Activated T-helper 1 cell treated with Interleukin-2 at 50 U/mL for 16 hours (primary cell): Measurements from ENCODE around the gene TBXAS1.

ENCODE experiments used
- DNase-seq: peaks from one replicate; pipeline ENCODE4 v3.0.0-alpha.2; 2020; ENCODE audit warnings: low read depth

Gene TBXAS1

GRCh38 chr7:139982927-139983920 is 154.2 kb downstream of the TBXAS1 start:
- DNase-seq: no peak

DNA sequence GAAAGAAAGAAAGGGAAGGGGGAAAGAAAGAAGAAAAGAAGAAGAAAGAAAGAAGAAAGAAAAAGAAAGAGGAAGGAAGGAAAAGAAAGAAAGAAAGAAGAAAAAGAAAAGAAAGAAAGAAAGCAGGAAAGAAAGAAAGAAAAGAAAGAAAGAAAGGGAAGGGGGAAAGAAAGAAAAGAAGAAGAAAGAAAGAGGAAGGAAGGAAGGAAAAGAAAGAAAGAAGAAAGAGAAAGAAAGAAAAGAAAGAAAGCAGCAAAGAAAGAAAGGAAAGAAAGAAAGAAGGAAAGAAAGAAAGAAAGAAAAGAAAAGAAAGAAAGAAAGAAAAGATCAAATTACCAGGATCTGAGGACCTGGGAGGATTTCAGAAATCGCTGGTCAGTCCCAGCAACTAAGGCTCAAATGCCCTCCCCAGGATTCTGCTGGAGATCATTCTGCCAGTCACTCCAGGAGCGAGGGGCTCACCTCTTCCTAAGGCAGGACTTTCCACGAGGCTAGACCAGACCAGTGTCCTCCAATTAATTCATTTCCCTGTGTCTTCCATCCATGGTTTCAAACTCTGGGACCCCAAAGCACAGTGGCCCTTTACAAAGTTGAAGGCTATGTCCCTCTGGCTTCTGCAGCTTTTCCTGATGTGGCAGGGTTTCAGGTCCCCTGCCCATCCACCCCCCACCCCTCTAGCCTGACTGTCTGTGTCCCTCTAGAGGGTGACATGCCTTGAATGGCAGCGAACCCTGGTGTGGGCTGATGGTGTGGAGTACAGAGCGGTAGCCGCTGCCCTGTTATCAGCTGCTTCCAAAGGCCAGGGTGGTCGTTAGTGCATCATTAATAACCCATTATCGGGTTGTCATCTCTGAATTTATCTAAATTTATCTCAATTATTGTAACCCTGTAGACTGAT is 155.8 kb downstream of the TBXAS1 start:
- no peak for DNase-seq

- DNase-seq: no peak
Measured at GRCh38 chr7:139985811-139986210, 156.7 kb downstream of the TBXAS1 start.

GRCh38 chr7:139987691-139988516 is 158.8 kb downstream of the TBXAS1 start:
- no peak for DNase-seq

DNA sequence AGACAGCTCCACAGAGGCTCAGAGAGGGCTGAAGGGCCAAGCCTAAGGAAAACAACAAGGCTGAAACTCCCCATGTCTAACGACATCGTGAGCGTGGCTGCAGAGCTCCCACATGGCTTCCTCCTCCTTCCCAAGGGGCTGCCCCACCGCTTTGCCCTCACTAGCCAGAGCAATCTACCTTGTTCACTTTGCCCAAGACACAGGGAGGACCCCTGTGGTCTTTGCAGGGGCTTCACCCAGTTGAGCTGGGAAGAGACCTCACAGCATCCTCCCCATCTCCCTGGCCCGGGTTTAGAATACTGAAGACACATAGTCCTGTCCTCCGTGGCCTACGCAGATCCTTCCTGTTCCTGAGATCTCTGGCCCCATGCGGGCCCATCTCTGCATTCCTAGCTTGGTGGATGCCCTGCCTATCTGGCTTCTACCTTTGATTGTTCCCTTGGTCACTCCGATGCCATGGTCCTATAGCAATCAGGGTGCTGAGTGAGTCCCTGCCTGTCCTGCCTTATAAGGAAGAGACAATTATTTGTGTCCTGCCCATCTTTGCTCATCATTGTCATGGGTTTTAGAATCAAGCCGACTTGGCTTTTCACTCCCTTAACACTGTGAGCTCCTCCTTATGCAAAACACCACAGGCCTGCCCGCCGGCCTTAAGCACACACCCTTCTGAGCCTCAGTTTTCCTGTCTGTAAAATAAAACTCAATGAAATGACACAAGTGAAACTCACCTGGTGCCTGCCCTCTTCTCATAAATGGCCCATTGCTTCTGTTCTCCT is 160.5 kb downstream of the TBXAS1 start:
- no peak for DNase-seq

DNA sequence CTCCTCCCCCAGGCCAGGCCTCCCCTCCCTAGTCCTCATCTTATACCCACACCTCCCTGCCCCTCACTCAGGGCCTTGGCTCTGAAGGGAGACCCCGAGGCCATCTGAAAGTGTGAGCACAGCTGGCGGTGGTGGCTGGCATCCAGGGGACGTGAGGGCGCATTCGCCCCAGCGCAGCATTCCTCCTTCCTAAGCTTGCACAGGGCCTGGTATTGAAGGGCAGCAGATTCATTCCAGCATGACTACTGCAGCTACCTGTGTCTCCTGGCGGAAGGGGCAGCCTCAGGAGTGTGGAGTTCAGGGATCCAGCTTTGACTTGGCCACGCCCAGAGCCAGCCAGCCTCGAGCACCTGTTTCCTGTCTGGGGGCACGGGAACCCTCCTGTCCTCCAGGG is 161.1 kb downstream of the TBXAS1 start:
- no peak for DNase-seq

- DNase-seq: no peak
Measured at GRCh38 chr7:139990571-139991268, 161.7 kb downstream of the TBXAS1 start.

- no peak for DNase-seq
Measured at GRCh38 chr7:139991269-139991666, 162.2 kb downstream of the TBXAS1 start.

DNA sequence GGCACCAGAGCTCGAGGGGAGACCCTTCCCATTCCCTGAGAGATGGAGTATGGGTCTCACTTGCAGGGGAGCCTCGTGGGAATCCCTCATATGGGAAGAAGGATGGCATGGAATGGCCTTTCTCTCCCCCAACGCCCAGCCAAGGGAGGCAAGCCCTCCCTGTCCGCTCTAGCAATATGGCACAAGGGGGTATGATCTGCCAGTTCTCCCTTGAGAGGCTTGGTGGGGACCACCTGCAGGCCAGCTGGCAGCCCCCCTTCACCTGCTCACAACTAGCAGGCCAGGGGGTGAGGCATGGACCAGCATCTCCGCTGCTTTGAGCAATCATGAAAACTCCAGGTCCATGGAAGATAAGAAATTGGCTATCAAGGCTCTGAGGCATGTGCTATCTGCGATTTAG is 162.8 kb downstream of the TBXAS1 start:
- DNase-seq: no peak

DNA sequence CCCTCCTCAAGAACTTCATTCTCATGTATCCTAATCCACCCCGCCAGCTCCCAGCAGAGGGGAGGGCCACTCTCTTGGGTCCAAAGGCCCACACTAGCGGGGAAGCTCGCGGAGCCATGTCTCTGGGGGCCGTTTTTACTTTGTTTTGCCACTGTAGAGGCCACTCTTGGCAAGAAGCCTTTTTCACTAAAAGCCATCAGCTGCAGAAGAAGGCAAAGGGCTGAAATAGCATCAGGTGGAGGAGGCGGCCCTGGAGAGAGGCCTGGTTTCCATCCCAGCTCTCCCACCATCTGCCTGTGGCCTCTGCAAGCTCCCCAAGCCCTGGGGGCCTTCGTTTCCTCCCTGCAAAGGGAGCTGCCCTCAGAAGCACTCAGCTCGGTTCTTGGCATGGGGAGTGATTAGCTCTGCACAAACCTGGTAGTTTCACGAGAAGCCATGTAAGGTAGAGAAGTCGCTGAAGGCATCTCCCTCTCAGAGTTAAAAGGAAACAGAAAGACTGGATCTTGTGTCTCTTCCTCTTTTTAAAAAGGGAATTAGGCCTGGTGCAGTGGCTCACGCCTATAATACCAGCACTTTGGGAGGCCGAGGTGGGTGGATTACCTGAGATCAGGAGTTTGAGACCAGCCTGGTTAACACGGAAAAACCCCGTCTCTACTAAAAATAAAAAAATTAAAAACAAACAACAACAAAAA is 163.4 kb downstream of the TBXAS1 start:
- no peak for DNase-seq

GRCh38 chr7:139993169-139993568 is 164.1 kb downstream of the TBXAS1 start:
- no peak for DNase-seq

DNA sequence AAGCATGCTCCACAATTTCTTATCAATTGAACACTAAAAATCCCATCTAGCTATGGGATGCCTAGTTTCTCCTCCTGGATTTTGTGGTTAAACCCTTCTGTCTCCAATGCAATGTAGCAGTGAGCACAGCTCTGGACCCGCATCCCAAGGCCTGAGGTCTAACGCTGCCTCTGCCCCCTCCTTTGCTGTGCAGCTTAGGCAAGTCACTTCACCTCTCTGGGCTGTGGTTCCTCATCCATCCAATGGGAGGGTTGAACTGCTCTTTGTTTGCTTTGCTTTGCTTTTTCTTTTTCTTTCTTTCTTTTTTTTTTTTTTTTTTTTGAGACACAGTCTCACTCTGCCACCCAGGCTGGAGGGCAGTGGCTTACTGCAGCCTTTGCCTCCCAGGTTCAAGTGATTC is 164.5 kb downstream of the TBXAS1 start:
- DNase-seq: no peak

GRCh38 chr7:139994356-139994755 is 165.3 kb downstream of the TBXAS1 start:
- DNase-seq: no peak

DNA sequence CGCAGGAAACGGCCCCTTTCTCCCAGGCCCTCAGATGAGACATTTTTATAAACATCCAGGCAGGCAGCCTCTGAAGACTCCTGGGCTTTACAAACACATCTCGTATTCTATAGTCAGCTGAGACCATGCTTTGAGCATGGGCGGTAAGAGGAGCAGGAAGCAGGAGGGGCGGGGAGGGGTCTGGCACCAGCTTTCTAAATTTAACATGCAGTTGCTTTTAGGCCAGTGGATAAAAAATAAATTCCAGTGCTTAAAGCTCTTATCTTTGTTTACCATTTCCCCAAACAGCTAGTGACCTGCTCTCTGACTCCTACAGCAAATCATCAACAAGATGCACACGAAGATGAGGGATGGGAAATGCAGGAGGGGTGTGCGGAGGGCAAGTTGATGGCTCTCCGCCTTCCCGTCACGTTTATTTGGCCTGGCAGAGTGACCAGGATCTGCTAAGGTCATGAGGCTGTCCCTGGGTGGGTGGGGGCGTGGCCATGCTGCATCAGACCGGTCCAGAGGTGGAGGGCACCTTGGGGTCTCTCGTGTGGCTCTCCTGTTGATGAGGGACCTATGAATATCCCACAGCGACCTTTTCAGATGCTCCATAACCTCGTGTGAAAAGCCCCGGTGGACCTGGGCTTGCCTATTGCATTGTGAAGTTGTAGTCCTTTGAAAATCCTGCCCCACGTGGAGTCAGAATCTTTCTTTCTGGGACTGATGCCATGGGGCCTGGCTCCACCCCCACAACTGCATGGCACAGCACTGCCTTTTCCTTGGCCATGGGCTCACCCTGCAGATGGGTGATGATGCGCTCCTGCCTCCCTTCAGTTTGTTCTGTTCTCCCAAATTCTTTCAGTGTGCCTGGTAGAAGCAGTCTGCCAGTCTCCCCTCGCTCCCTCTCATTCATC is 166.2 kb downstream of the TBXAS1 start:
- no peak for DNase-seq

- DNase-seq: no peak
Measured at GRCh38 chr7:139998572-139998971, 169.5 kb downstream of the TBXAS1 start.

DNA sequence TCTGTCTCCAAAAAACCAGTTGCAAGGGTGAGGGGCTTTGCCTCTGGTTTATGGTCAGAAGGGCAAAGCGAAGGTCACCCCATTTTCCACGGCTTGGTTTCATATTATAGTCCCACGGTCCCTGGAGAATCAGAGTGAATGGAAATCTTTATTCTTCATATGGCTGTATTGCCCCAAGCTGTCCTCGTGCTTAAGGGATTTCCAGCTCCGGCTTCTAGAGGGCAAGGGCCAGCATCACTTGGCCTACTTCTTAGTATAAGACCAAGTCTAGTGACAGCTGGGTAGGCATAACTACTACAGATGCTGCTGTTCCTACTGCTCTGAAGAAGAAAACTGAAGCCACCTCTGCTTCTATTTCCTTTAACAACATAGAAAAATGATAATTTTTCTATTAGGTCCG is 170.5 kb downstream of the TBXAS1 start:
- DNase-seq: no peak

DNA sequence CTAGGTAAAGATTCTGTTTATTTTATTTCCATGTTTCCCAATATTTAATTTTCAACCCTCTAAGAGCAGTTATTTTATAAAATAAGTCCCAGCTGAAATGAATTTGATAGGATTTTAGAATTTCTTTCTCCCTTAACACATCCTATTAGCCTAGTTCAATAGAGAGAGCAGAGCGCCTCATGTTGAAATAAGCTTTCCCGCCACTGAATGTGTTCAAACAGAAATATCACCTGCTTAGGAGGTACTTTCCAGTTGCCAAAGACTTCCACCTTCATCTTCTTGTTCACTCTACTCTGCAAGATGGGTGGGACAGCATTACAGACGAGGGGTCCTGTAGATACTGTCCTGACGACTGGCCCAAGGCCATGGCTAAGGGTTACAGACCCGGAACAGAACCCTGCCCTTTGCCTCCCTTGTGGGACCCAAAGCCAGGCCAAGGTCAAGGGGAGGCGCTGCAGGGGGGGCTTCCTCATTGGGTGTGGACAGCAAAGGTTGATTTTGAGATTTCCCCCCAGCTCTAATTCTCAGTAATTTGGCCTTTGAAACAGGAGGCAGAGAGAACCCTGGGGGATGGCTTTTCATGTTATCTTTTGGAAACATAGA is 171.7 kb downstream of the TBXAS1 start:
- DNase-seq: no peak

GRCh38 chr7:140003913-140004382 is 174.9 kb downstream of the TBXAS1 start:
- no peak for DNase-seq
